Measurements from ENCODE around the gene AUTS2.

GRCh38 chr7:69778138-69778537 lies 179.9 kb downstream of the AUTS2 start:
- TF ChIP-seq POLR2A (IDR thresholded peaks at IDR 0.05) (no peak), CTCF (IDR thresholded peaks at IDR 0.05 in 8 of 11, conservative IDR thresholded peaks at IDR 0.05 in 3 of 11) (no peak)

All from spleen (tissue), 7 donors.